PC-3 (cell line): ENCODE results near the gene NEURL1B.

Experiments used
- CTCF ChIP-seq: fragments of 300-600 bp; sonication (generic); conservative IDR thresholded peaks from 2 replicates; pipeline ENCODE4 v1.5.1; 2017; ENCODE audit warnings: antibody characterized with exemption, low read depth, mild to moderate bottlenecking, low read length
- EZH2phosphoT487 ChIP-seq: fragments of 300-600 bp; sonication (generic); IDR thresholded peaks from 2 replicates; pipeline ENCODE4 v1.6.1; 2018; ENCODE audit warnings: mild to moderate bottlenecking, antibody characterized with exemption, low read length, borderline replicate concordance

GRCh38 chr5:172642486-172642885 lies 1.4 kb downstream of the NEURL1B start:
- TF ChIP-seq EZH2phosphoT487 (no peak), CTCF (no peak)
